GM19397 (cell line): Measurements from ENCODE around the gene DNAJB5.
"Not testable (repeated sequence)": the region's sequence is repeated elsewhere in the genome, so short reads cannot be mapped to it uniquely, and the experiment has no call there.

Experiments
- ATAC-seq: cut with Tn5 transposase; IDR thresholded peaks from one replicate; pipeline ENCODE4 v1.9.1; 2021; ENCODE audit warnings: mild to moderate bottlenecking, moderate library complexity; ENCODE audit not compliant: unreplicated experiment

Gene DNAJB5

DNA sequence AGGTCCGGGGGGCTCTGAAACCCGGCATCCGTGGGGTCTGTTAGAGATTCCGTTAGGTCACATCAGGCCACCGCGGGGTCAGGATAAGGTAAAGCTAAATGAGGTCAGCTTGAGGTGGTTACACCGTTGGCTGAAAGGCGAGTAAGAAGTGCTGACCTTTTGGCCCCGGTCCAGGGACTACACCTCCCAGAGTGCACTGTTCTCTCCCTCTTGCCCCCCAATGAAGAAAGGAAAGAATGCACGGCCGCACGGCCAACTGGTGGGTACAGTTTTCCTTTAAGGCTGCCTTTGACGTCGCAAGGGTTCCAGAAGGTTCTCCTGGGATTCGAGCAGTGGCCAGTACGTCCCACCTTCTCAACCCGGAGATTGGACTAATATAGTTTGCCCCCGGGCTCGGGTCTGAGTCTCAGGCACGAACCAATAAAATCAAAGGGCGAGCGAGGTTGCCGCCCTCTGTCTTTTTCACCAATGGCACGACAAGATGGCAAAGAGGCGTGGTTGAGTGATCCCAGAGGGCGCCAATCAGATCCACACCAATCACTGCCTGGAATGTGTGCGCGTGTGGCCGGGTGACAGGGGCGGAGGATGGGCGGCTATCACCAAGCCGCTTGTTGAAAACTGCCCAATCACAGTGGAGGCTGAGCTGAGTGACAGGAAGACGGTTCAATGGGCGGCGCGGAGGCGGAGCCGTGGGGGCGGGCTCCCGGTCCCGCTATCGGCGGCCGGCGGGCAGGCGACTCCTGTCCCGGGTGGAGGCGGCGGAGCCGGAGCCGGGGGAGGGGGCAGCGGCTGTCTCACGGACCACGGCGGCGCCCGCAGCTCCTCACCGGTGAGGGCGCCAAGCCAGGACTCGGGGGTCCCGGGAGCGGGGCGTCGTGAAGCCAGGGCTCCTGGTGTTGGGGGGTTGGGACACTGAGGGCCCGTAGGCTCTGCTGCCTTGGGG is at the start of gene DNAJB5:
Gene DNAJB5 (plus strand): TSS at position 743 of the 943 bp plus-strand sequence. CDS start 886 bp downstream, outside the sequence.
- ATAC-seq: peak; percentile 89

GRCh38 chr9:34939989-34940388 is 49.6 kb upstream of the DNAJB5 start:
- not testable (repeated sequence) for ATAC-seq

- ATAC-seq: no peak
Measured at GRCh38 chr9:34948451-34948850, 41.1 kb upstream of the DNAJB5 start.

DNA sequence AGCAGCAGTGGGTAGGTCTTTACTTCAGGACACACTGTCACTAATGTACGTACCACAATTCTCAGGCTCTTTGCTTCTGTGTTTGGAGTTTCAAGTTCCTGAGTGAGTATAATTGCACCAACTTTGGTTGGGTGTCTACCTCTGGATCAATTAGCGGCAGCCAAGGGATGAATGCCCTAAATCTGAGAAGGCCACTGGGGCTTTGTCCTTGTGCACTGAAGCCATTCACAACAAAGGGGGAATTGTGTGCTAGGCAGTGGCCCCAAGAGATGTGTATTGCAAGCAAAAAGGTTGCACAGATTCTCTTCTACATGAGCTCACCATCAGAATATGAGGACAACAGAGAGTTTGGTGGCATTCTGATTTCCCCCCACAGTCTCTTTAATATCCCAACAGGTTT is 35.3 kb upstream of the DNAJB5 start:
- ATAC-seq: no peak

DNA sequence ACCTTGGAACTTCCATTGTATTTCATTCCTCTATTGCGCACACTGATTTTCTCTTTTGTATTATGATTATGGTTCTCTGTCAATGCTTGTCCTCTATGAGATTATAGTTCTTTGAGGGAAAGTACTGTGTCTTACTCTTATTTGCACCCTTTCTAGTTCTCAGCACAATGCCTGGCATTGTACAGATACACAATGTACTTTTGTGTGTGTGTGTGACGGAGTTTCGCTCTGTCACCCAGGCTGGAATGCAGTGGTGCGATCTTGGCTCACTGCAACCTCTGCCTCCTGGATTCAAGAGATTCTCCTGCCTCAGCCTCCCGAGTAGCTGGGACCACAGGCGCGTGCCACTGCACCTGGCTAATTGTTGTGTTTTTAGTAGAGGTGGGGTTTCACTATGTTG is 33.5 kb upstream of the DNAJB5 start:
- not testable (repeated sequence) for ATAC-seq

DNA sequence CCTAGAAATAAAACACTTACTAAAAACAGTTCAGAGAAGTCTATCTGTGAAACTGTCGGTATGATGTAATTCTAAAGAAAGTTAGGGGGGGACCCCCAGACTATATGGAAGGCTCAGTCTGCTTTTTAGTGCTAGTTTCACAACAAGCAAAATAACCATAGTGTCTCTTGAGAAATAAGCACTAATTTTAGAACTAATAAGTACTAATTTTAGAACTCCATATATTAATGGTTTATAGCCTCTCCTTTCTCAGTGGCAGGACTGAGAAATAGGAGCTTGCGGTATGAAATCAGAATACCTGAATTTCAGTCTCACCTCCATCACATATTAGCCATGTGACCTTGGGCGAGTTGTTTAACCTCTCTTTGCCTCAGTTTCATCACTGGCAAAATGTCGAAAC is 32.9 kb upstream of the DNAJB5 start:
- ATAC-seq: no peak

DNA sequence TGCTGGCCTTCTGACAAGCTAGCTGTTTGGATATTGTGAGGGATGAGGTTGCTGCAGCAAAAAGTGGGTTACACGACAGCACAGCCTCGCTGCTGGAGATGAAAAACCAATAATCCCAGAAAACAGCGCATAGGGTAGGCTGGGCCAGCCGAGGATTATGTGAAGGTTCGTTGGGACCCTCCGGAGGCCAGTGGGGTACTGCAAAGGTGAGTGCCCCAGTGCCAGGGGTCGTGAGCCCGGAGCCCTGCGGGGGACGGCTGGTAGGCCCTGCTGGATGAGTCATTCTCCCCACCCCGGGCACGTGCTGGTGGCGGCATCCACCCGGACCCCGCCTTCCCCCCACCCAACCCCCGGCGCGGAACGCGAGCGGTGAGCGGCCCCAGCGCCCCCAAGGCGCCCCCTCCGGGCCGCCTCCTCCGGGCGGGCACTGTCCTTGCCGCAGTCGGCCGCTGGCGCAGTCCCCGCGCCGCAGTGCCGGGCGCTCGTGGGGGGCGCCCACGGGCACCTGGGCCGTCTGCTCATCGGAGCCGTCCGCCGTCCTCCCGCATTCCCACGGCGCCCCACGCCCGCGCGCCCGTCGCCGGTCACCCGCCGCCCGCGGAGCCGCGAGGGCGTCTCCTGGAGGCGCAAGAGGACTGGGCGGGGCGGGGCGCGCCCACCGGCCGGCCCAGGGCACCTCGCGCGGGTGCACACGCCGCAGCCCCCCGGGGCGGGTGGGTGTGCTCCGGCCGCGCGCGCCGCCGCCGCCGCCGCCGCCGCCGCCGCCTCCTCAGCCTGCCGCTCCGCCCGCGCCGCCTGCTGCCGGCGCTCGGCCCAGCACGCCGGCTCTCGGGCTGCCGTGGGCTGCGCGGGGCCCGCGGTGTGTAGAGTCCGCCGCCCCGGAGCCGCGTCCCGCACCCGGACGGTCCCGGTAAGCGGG is 31.8 kb upstream of the DNAJB5 start, which contains the start of gene PHF24:
Gene PHF24 (plus strand): TSS at position 794 of the 919 bp plus-strand sequence. CDS start 13,014 bp downstream, outside the sequence.
- no peak for ATAC-seq

DNA sequence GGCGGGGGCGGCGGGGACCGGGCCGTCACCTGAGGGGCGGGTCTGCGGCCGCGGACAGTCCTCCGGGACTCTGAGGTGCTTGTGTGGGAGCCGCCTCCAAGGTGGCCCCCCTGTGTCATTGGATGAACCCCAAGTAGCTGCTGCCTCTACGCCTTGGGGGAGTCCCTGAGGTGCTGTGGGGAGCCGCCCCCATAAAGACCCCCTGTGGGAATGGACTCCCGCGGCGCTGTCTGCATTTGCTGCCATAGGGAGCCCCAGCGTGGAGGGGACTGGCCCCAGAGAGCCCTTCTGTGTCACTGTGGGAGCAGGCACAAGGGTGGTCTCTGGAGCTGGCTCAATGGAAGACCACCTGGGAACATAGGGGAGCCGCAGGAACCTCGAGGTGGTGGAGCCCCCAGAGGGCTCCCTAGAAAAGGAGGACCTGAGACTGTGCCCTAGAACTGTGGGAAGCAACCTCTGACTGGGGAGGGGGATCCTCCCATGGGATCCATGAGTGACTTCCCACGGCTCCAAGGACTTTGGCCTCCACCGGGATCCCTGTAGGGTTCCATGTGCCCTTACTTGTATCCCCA is 31.0 kb upstream of the DNAJB5 start:
- no peak for ATAC-seq

DNA sequence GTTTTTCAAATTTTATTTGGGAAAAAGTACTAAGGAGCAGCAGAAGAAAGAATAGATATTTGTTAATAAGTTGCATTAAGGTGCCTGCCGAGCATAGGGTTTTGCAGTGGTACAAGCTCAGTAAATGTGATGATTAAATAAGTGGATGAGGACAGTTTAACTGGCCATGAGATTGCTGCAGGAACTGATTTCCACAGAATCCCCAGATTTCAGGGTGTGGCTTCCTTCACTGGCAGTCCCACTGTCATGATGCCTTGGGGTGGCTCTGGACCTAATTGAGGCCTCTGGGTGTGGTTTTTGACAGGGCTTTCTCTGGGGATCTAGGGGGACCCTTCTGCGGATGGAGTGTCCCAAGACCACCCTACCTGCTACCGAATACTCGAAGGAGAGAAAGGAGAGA is 30.1 kb upstream of the DNAJB5 start:
- no peak for ATAC-seq

GRCh38 chr9:34961574-34962490 is 27.7 kb upstream of the DNAJB5 start:
- ATAC-seq: no peak

DNA sequence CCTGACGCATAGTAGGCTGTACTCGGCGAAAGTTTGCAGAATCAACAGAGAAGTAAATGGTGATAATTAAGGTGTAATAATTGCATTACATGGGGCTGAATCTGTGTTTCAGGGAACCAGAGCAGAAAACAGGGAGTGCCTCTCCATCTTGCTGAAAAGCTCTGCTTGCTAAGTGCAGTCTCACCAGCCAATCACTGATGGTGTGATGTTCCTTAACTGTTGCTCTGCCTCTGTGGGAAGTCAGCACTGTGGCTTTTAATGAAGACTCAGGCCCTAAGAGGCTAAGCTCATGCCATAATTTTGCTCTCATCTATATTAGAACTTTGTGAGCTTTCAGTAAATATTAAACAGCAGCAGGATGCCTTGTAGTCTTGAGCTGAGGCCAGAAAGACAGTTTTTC is 27.0 kb upstream of the DNAJB5 start:
- ATAC-seq: no peak

DNA sequence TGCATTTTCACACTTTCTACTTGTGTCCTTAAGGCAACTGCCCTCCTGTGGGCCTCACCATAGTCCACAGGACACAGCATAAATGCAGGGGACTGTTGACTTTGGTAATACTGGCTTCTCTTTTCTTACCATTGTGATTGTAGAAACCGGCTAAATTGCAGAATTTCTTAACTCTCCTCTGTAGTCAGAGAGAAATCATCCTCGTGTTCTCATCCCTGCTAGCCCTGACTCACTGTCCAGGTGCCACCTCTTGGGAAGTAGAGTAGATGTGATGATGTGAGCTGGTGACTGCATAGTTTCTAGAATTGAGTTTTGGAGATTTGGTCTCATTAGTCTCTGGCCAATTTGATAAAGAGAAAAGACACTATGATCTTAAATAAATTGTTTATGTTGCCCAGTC is 26.0 kb upstream of the DNAJB5 start:
- ATAC-seq: no peak

GRCh38 chr9:34964458-34964857 is 25.1 kb upstream of the DNAJB5 start:
- no peak for ATAC-seq

GRCh38 chr9:34971146-34971811 is 18.3 kb upstream of the DNAJB5 start:
- no peak for ATAC-seq

- no peak for ATAC-seq
Measured at GRCh38 chr9:34974664-34975063, 14.9 kb upstream of the DNAJB5 start.

- ATAC-seq: no peak
Measured at GRCh38 chr9:34976441-34976840, 13.1 kb upstream of the DNAJB5 start.

GRCh38 chr9:34976992-34977391 is 12.6 kb upstream of the DNAJB5 start:
- no peak for ATAC-seq

DNA sequence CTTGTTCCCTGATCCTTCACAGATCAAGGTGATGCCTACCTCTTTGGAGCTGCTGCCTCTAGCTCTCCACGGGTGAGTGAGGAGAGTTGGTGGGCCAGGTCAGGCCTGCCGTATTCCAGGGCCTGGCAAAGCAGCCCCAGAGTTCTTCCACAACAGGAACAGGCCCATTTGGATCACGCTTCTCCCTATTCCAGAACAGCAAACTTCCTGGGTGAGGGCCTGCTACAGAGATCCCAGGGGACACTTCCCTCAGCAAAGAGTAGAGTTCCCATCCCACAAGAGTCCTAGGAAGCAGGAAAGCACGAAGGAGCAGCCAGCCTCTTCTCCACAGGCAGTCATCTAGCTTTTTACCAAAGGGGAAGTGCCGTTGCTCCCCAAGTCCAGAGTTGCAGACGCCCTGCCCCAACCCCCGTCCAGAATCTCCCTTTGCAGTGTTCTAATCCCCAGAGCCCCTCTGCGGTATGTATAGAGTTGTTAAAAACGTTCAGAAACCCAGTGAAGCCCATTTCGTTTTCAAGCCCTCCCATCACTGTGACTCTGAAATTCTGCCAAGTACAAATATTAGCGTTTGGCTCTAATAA is 9.3 kb upstream of the DNAJB5 start:
- ATAC-seq: no peak

DNA sequence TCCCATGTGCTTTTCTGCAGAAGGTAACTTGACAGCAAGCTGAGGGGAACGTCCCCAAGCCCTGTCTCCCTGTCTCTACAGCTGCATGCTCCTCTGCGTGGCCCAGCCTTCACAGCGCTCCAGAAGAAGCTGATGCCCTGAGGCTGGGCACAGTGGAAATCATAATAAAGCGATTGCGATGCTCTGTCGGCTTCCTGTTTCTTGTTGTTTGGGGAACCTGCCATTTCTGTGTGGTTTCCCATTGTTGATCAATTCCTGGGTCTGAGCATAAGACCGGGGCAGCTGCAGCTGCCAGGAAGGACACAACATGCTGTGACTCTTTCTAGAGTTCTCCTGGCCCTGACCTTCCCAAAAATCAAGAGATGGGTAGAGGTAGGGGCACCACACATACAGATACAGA is 7.2 kb upstream of the DNAJB5 start:
- ATAC-seq: no peak
